SU-DHL-6 (cell line): Measurements from ENCODE around the gene TANGO6.

ENCODE experiments used
- CTCF ChIP-seq: fragments of 200-600 bp; sonication (generic); IDR thresholded peaks from one replicate; pipeline ENCODE4 v1.5.1; 2017; ENCODE audit warnings: antibody characterized with exemption, mild to moderate bottlenecking, low read length, moderate library complexity; ENCODE audit not compliant: insufficient read depth, poor library complexity, severe bottlenecking
- EZH2phosphoT487 ChIP-seq: fragments of 200-600 bp; sonication (generic), shearing (Covaris generic); conservative IDR thresholded peaks from 2 replicates; pipeline ENCODE4 v1.6.1; 2018; ENCODE audit warnings: mild to moderate bottlenecking, antibody characterized with exemption, low read length, moderate library complexity, mixed read lengths

- TF ChIP-seq CTCF (no peak), EZH2phosphoT487 (no peak)
These were observed 23.6 kb downstream of the TANGO6 start for GRCh38 chr16:68866933-68867332.
